CD14-positive monocyte (primary cell): ENCODE measurements around the gene PAPSS2. TPM values are rescaled to one million over a fixed set of nuclear protein-coding genes. Genes with fewer than 3 reads are reported as not detected.

Source experiments
- DNase-seq, 3 donors: peaks; one replicate each; pipeline ENCODE4 v3.0.0-alpha.2; 2011 to 2022
- H2AFZ ChIP-seq: 2 replicates; pipeline ENCODE4 v1.6.0; 2012; ENCODE audit warnings: mild to moderate bottlenecking, low read depth, low read length, inconsistent platforms; ENCODE audit not compliant: insufficient read depth, poor library complexity, severe bottlenecking
- H3K27ac ChIP-seq, 2 donors: 1 replicate in 1 of 2; 2 replicates in 1 of 2; pipeline ENCODE4 v1.5.1; 2012 to 2013; ENCODE audit warnings: low read length in 2 of 2, control low read depth in 1 of 2, inconsistent platforms in 1 of 2, low read depth in 1 of 2, mild to moderate bottlenecking in 1 of 2
- H3K27me3 ChIP-seq, 2 donors: one replicate each; pipeline versions ENCODE4 v1.6.0 to v1.6.1; 2011 to 2013; ENCODE audit warnings: low read length in 2 of 2; ENCODE audit not compliant: control insufficient read depth in 2 of 2, insufficient read depth in 2 of 2
- H3K36me3 ChIP-seq, 2 donors: replicated peaks in 1 of 2; 1 replicate in 1 of 2; 2 replicates in 1 of 2; pipeline versions ENCODE4 v1.5.1 to v1.6.1; 2012 to 2013; ENCODE audit warnings: low read length in 2 of 2, control low read depth in 1 of 2, inconsistent platforms in 1 of 2, mild to moderate bottlenecking in 1 of 2; ENCODE audit not compliant: insufficient read depth in 2 of 2, control insufficient read depth in 1 of 2
- H3K4me1 ChIP-seq, 2 donors: 1 replicate in 1 of 2; 2 replicates in 1 of 2; pipeline versions ENCODE4 v1.5.1 to v1.6.1; 2012 to 2013; ENCODE audit warnings: low read length in 2 of 2, control low read depth in 1 of 2, inconsistent platforms in 1 of 2, mild to moderate bottlenecking in 1 of 2, moderate library complexity in 1 of 2; ENCODE audit not compliant: insufficient read depth in 2 of 2, control insufficient read depth in 1 of 2
- H3K4me2 ChIP-seq: replicated peaks from 2 replicates; pipeline ENCODE3; 2012; ENCODE audit warnings: low read length, moderate library complexity, mild to moderate bottlenecking; ENCODE audit not compliant: poor library complexity, severe bottlenecking; ENCODE audit errors: extremely low read depth
- H3K4me3 ChIP-seq, 3 experiments: fragments of 200-600 bp in 1 of 3; sonication (generic) in 1 of 3; replicated peaks in 1 of 3; 1 replicate in 2 of 3; 2 replicates in 1 of 3; pipeline ENCODE4 v1.5.1; 2011 to 2013; ENCODE audit warnings: low read length in 3 of 3, mild to moderate bottlenecking in 3 of 3, control low read depth in 2 of 3, low read depth in 2 of 3, inconsistent platforms in 1 of 3, moderate library complexity in 1 of 3
- H3K79me2 ChIP-seq: 2 replicates; pipeline ENCODE4 v1.6.0; 2012; ENCODE audit warnings: mild to moderate bottlenecking, control low read depth, inconsistent platforms, low read length, moderate library complexity; ENCODE audit not compliant: insufficient read depth
- H3K9ac ChIP-seq: 2 replicates; pipeline ENCODE4 v1.6.0; 2017; ENCODE audit warnings: low read length, mild to moderate bottlenecking; ENCODE audit not compliant: insufficient read depth, poor library complexity, severe bottlenecking
- H3K9me3 ChIP-seq, 2 donors: replicated peaks in 1 of 2; 1 replicate in 1 of 2; 2 replicates in 1 of 2; pipeline versions ENCODE4 v1.5.1 to v1.6.1; 2012 to 2013; ENCODE audit warnings: low read length in 2 of 2, control low read depth in 1 of 2; ENCODE audit not compliant: control insufficient read depth in 1 of 2, insufficient read depth in 1 of 2
- H4K20me1 ChIP-seq: 2 replicates; pipeline ENCODE4 v1.6.0; 2012; ENCODE audit warnings: mild to moderate bottlenecking, low read length, control low read depth, moderate library complexity; ENCODE audit not compliant: insufficient read depth
- H3K27ac Mint-ChIP-seq, 7 donors: one replicate each; pipeline ENCODE4 v1.8.0; 2020; ENCODE audit warnings: mild to moderate bottlenecking in 7 of 7, mixed read lengths in 7 of 7, moderate library complexity in 6 of 7, inconsistent platforms in 2 of 7
- H3K27me3 Mint-ChIP-seq, 3 donors: one replicate each; pipeline ENCODE4 v1.8.0; 2021 to 2022; ENCODE audit warnings: low read depth in 3 of 3, mild to moderate bottlenecking in 3 of 3, mixed read lengths in 3 of 3, moderate library complexity in 3 of 3, inconsistent platforms in 1 of 3
- H3K36me3 Mint-ChIP-seq, 2 donors: one replicate each; pipeline ENCODE4 v1.8.0; 2020; ENCODE audit warnings: mixed read lengths in 2 of 2, inconsistent platforms in 1 of 2, mild to moderate bottlenecking in 1 of 2
- H3K4me1 Mint-ChIP-seq: one replicate; pipeline ENCODE4 v1.8.0; 2020; ENCODE audit warnings: mild to moderate bottlenecking, mixed read lengths
- H3K4me3 Mint-ChIP-seq, 2 donors: one replicate each; pipeline ENCODE4 v1.8.0; 2020; ENCODE audit warnings: mild to moderate bottlenecking in 2 of 2, mixed read lengths in 2 of 2, moderate library complexity in 1 of 2
- H3K9me3 Mint-ChIP-seq, 7 donors: one replicate each; pipeline ENCODE4 v1.8.0; 2020 to 2022; ENCODE audit warnings: mixed read lengths in 7 of 7, mild to moderate bottlenecking in 6 of 7, moderate library complexity in 6 of 7, inconsistent platforms in 2 of 7
- CTCF ChIP-seq: fragments of 200-600 bp; IDR thresholded peaks from one replicate; pipeline ENCODE4 v1.8.0; 2022; ENCODE audit warnings: antibody characterized with exemption, mild to moderate bottlenecking
- WGBS: methylation state at CpG from one replicate; pipeline ENCODE4 v1.1.5; 2013; ENCODE audit warnings: missing lambda C conversion rate; ENCODE audit not compliant: insufficient coverage; 5-methylcytosine and 5-hydroxymethylcytosine counted together
- intact Hi-C, 2 donors: fragments of 100-400 bp; cut with micrococcal nuclease; formaldehyde crosslinking; loops; one replicate each; pipeline versions ENCODE4 v1.15.0 to v1.15.1; 2023
- polyA plus RNA-seq, 3 donors: library from polyadenylated mRNA; depleted of rRNA in 1 of 3; unstranded in 2 of 3; stranded (reverse) in 1 of 3; fragments of 300-500 nt in 2 of 3; fragments of >200 nt in 1 of 3; fragmentation: Illumina TruSeq in 2 of 3; gene quantifications; 1 replicate in 2 of 3; 2 replicates in 1 of 3; pipeline ENCODE4 v1.2.3, GENCODE V29; 2012 to 2021

PAPSS2 gene
- polyA plus RNA-seq, 3 donors = 3.5 to 6.5 (median 6.2) TPM

- H3K27me3 ChIP-seq = no peaks in the 10 kb centered on the region
- TF ChIP-seq CTCF = no peak
- H3K27ac Mint-ChIP-seq = peak overlapping the region in 1 of 7 donors; percentile 44
- peaks cover 11% of the 10 kb centered on the region for H3K4me1 Mint-ChIP-seq
- H3K4me1 ChIP-seq = peaks cover 7 to 8% of the 10 kb centered on the region in 2 donors
- H3K27me3 Mint-ChIP-seq = no peaks in the 10 kb centered on the region
- peaks cover 25 to 48% of the 10 kb centered on the region in 2 donors for H3K36me3 Mint-ChIP-seq
- intact Hi-C loops = loop anchor here in 1 of 2 donors (5.0 kb wide), 1 partner anchor 244 kb away; no protein-coding TSS in a partner anchor
- no peaks in the 10 kb centered on the region for H4K20me1 ChIP-seq
- H3K9me3 Mint-ChIP-seq = no peaks in the 10 kb centered on the region
- no peak overlapping the region for H2AFZ ChIP-seq
- DNase-seq = no peak
- H3K4me3 ChIP-seq = no peak overlapping the region
- H3K27ac ChIP-seq = peak overlapping the region in 1 of 2 donors; percentile 30
- H3K9ac ChIP-seq = no peak overlapping the region
- peaks cover 18 to 42% of the 10 kb centered on the region in 2 donors for H3K36me3 ChIP-seq
- H3K4me2 ChIP-seq = no peak overlapping the region
- 98% methylated on average over 4 of the region's 6 CpGs for WGBS
- no peaks in the 10 kb centered on the region for H3K79me2 ChIP-seq
- no peak overlapping the region for H3K4me3 Mint-ChIP-seq
- H3K9me3 ChIP-seq = no peaks in the 10 kb centered on the region
These were observed 116.7 kb downstream of the PAPSS2 start for GRCh38 chr10:87776328-87776727.

- intact Hi-C loops = no loop called here
- no peak for DNase-seq
- Histone ChIP-seq H3K27ac (no peak overlapping the region), H3K4me1 (no peaks in the 10 kb centered on the region), H3K79me2 (no peaks in the 10 kb centered on the region), H2AFZ (no peak overlapping the region), H3K4me3 (no peak overlapping the region), H3K27me3 (no peaks in the 10 kb centered on the region), H4K20me1 (no peaks in the 10 kb centered on the region), H3K4me2 (no peak overlapping the region), H3K9me3 (no peaks in the 10 kb centered on the region), H3K36me3 (peaks cover 38 to 67% of the 10 kb centered on the region in 2 donors), H3K9ac (no peak overlapping the region)
- WGBS = no CpG with 5 or more reads among the region's 2 CpGs
- Mint-ChIP-seq H3K4me3 (no peak overlapping the region), H3K27me3 (no peaks in the 10 kb centered on the region), H3K9me3 (no peaks in the 10 kb centered on the region), H3K27ac (no peak overlapping the region), H3K4me1 (no peaks in the 10 kb centered on the region), H3K36me3 (peaks cover 39 to 54% of the 10 kb centered on the region in 2 donors)
- TF ChIP-seq CTCF = no peak
These were observed 121.9 kb downstream of the PAPSS2 start for GRCh38 chr10:87781545-87781944.
